ENCODE results near the gene MBNL2. TPM values are rescaled to one million over a fixed set of nuclear protein-coding genes. Genes with fewer than 3 reads are reported as not detected.

MBNL2 gene
- total and polyA plus RNA-seq, 2 experiments from 2014 or later: 0.55 to 3.2 TPM

GRCh38 chr13:97266332-97266731 is 44.2 kb downstream of the MBNL2 start:
- H3K79me2 ChIP-seq (replicated peaks; ENCODE audit: insufficient read depth): no peaks in the 10 kb centered on the region
- no peak for TF ChIP-seq CTCF (conservative IDR thresholded peaks at IDR 0.05; ENCODE audit: low read depth in 2 of 2)
- TF ChIP-seq, protein P1, sequence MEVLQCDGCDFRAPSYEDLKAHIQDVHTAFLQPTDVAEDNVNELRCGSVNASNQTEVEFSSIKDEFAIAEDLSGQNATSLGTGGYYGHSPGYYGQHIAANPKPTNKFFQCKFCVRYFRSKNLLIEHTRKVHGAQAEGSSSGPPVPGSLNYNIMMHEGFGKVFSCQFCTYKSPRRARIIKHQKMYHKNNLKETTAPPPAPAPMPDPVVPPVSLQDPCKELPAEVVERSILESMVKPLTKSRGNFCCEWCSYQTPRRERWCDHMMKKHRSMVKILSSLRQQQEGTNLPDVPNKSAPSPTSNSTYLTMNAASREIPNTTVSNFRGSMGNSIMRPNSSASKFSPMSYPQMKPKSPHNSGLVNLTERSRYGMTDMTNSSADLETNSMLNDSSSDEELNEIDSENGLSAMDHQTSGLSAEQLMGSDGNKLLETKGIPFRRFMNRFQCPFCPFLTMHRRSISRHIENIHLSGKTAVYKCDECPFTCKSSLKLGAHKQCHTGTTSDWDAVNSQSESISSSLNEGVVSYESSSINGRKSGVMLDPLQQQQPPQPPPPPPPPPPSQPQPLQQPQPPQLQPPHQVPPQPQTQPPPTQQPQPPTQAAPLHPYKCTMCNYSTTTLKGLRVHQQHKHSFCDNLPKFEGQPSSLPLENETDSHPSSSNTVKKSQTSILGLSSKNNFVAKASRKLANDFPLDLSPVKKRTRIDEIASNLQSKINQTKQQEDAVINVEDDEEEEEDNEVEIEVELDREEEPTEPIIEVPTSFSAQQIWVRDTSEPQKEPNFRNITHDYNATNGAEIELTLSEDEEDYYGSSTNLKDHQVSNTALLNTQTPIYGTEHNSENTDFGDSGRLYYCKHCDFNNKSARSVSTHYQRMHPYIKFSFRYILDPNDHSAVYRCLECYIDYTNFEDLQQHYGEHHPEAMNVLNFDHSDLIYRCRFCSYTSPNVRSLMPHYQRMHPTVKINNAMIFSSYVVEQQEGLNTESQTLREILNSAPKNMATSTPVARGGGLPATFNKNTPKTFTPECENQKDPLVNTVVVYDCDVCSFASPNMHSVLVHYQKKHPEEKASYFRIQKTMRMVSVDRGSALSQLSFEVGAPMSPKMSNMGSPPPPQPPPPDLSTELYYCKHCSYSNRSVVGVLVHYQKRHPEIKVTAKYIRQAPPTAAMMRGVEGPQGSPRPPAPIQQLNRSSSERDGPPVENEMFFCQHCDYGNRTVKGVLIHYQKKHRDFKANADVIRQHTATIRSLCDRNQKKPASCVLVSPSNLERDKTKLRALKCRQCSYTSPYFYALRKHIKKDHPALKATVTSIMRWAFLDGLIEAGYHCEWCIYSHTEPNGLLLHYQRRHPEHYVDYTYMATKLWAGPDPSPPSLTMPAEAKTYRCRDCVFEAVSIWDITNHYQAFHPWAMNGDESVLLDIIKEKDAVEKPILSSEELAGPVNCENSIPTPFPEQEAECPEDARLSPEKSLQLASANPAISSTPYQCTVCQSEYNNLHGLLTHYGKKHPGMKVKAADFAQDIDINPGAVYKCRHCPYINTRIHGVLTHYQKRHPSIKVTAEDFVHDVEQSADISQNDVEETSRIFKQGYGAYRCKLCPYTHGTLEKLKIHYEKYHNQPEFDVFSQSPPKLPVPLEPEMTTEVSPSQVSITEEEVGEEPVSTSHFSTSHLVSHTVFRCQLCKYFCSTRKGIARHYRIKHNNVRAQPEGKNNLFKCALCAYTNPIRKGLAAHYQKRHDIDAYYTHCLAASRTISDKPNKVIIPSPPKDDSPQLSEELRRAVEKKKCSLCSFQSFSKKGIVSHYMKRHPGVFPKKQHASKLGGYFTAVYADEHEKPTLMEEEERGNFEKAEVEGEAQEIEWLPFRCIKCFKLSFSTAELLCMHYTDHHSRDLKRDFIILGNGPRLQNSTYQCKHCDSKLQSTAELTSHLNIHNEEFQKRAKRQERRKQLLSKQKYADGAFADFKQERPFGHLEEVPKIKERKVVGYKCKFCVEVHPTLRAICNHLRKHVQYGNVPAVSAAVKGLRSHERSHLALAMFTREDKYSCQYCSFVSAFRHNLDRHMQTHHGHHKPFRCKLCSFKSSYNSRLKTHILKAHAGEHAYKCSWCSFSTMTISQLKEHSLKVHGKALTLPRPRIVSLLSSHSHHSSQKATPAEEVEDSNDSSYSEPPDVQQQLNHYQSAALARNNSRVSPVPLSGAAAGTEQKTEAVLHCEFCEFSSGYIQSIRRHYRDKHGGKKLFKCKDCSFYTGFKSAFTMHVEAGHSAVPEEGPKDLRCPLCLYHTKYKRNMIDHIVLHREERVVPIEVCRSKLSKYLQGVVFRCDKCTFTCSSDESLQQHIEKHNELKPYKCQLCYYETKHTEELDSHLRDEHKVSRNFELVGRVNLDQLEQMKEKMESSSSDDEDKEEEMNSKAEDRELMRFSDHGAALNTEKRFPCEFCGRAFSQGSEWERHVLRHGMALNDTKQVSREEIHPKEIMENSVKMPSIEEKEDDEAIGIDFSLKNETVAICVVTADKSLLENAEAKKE (CRISPR knock-in tag; IDR thresholded peaks at IDR 0.05): peak; percentile 68
- no peaks in the 10 kb centered on the region for H3K9me2 ChIP-seq (ENCODE audit: insufficient read depth)
- no peaks in the 10 kb centered on the region for H4K20me1 ChIP-seq (replicated peaks; ENCODE audit: insufficient read depth)
- Mint-ChIP-seq H3K27me3 (ENCODE audit: insufficient read depth, low read depth, poor library complexity) (peaks cover 2% of the 10 kb centered on the region), H3K4me1 (peaks cover 43% of the 10 kb centered on the region), H3K4me3 (no peak overlapping the region), H3K9me3 (no peaks in the 10 kb centered on the region), H3K27ac (peak overlapping the region; percentile 45; the same call in 1 of the 2 replicates), H3K36me3 (ENCODE audit: low read depth) (no peaks in the 10 kb centered on the region)
- H3K4me1 ChIP-seq (ENCODE audit: insufficient read depth): peaks cover 29% of the 10 kb centered on the region
- H3K27ac ChIP-seq (ENCODE audit: low read depth): no peak overlapping the region
- no peaks in the 10 kb centered on the region for H3F3A ChIP-seq (replicated peaks; ENCODE audit: low read depth)
- no peak overlapping the region for H2AFZ ChIP-seq
- H3K27me3 ChIP-seq (ENCODE audit: insufficient read depth): no peaks in the 10 kb centered on the region
- H3K4me3 ChIP-seq: no peak overlapping the region
- DNase-seq (ENCODE audit: low spot score) (peak; percentile 47), ATAC-seq (peak; percentile 51)
- no peak overlapping the region for H3K4me2 ChIP-seq
- H3K36me3 ChIP-seq (ENCODE audit: insufficient read depth): no peaks in the 10 kb centered on the region

DNA sequence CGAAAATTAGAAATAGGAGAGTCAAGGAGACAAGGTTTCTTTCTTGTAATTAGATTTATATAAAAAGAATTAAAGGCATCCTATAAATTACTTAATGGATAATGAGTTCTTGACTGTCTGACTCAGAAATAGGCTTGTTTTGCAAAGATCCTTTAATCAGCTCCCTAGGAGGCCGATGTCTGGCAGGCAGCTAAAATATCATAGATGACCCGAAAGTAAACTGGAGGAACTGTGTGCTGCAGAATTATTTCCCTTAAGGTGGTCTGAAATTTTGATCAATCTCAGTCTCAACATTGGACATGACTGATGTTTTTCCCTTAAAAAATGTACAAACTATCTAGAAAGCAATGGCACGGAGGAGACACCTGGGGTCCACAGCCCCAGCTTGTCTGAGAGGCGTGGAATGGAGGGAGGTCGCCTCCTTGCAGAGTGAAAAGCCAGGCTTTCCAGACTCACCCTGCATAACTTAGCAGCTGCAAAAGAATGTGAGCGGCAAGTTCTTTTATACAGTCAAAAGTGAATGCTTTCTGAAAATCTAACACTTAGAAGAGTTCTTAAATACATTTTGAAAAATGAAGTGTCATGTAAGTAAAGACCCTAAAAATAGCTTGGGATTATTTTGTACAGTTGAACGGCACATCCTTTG is 44.8 kb downstream of the MBNL2 start:
- Histone ChIP-seq H2AFZ (no peak overlapping the region), H3K79me2 (replicated peaks; ENCODE audit: insufficient read depth) (no peaks in the 10 kb centered on the region)
- no peak for TF ChIP-seq REST (IDR thresholded peaks at IDR 0.05; ENCODE audit: unreplicated experiment)
- no peak for TF ChIP-seq STAT1 (IDR thresholded peaks at IDR 0.05; ENCODE audit: unreplicated experiment)
- no peak for TF ChIP-seq CTCF (conservative IDR thresholded peaks at IDR 0.05; ENCODE audit: low read depth in 2 of 2)
- no peak for TF ChIP-seq EZH2 (IDR thresholded peaks at IDR 0.05; ENCODE audit: low read depth, unreplicated experiment)
- no peak for TF ChIP-seq NANOG (IDR thresholded peaks at IDR 0.05; ENCODE audit: borderline replicate concordance)

More for the DNA sequence above, 44.8 kb downstream of the MBNL2 start:
- no peaks in the 10 kb centered on the region for H3K36me3 ChIP-seq (ENCODE audit: insufficient read depth)
- H3K27ac ChIP-seq (ENCODE audit: low read depth): peak overlapping the region; percentile 90
- DNase-seq (ENCODE audit: low spot score) (peak; percentile 36), ATAC-seq (peak; percentile 50)
- H3K4me2 ChIP-seq: peak overlapping the region; percentile 44
- Mint-ChIP-seq H3K27me3 (ENCODE audit: insufficient read depth, low read depth, poor library complexity) (peaks cover 2% of the 10 kb centered on the region), H3K27ac (peak overlapping the region; percentile 93), H3K4me1 (peaks cover 43% of the 10 kb centered on the region), H3K4me3 (peak overlapping the region; percentile 37; the same call in 1 of the 3 replicates), H3K36me3 (ENCODE audit: low read depth) (no peaks in the 10 kb centered on the region), H3K9me3 (no peaks in the 10 kb centered on the region)
- no peaks in the 10 kb centered on the region for H3K27me3 ChIP-seq (ENCODE audit: insufficient read depth)
- no peaks in the 10 kb centered on the region for H4K20me1 ChIP-seq (replicated peaks; ENCODE audit: insufficient read depth)
- H3K4me3 ChIP-seq: no peak overlapping the region
- H3K9me2 ChIP-seq (ENCODE audit: insufficient read depth): no peaks in the 10 kb centered on the region
- peaks cover 29% of the 10 kb centered on the region for H3K4me1 ChIP-seq (ENCODE audit: insufficient read depth)
- no peaks in the 10 kb centered on the region for H3F3A ChIP-seq (replicated peaks; ENCODE audit: low read depth)
